ENCODE measurements around the gene SLC18B1. TPM values are rescaled to one million over a fixed set of nuclear protein-coding genes. Genes with fewer than 3 reads are reported as not detected.

The SLC18B1 gene
- polyA plus RNA-seq, 1 donor (not counting 4 experiments of a cell fraction or from before 2014, with no cell fraction given), result 23.1 TPM

DNA sequence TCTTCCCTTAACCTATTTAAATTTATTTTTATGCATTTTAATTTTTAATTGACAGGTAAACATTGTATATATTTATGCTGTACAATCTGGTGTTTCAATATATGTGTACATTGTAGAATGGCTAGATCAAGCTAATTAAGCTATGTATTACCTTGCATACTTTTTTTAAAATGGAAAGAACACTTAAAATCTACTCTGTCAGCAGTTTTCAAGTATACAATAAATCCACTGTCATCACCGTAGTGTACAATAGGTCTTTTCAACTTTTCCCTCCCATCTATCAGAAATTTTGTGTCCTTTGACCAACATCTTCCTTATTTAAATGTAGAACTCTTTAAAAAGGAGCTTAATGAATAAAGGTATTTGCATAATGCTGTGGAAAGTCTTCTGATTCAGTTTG lies 43.5 kb upstream of the SLC18B1 start:
- no peak overlapping the region for H3K4me2 ChIP-seq (ENCODE audit: control insufficient read depth, extremely low read depth, insufficient read depth, low read depth, low read length)
- no peaks in the 10 kb centered on the region for H3K79me2 ChIP-seq (ENCODE audit: control insufficient read depth, insufficient read depth, low read length)
- H4K20me1 ChIP-seq (ENCODE audit: control insufficient read depth, extremely low read depth, insufficient read depth, low read length), result no peaks in the 10 kb centered on the region
- FAIRE-seq (no peak), DNase-seq (ENCODE audit: low read depth, low spot score) (no peak)
- H2AFZ ChIP-seq (ENCODE audit: control insufficient read depth, low read length), result no peak overlapping the region
- H3K36me3 ChIP-seq (ENCODE audit: control insufficient read depth in 2 of 2, extremely low read depth in 1 of 2, insufficient read depth in 2 of 2, low read length in 2 of 2), result no peaks in the 10 kb centered on the region
- TF ChIP-seq EZH2 (IDR thresholded peaks at IDR 0.05; ENCODE audit: low read length), result no peak
- TF ChIP-seq, protein P1, sequence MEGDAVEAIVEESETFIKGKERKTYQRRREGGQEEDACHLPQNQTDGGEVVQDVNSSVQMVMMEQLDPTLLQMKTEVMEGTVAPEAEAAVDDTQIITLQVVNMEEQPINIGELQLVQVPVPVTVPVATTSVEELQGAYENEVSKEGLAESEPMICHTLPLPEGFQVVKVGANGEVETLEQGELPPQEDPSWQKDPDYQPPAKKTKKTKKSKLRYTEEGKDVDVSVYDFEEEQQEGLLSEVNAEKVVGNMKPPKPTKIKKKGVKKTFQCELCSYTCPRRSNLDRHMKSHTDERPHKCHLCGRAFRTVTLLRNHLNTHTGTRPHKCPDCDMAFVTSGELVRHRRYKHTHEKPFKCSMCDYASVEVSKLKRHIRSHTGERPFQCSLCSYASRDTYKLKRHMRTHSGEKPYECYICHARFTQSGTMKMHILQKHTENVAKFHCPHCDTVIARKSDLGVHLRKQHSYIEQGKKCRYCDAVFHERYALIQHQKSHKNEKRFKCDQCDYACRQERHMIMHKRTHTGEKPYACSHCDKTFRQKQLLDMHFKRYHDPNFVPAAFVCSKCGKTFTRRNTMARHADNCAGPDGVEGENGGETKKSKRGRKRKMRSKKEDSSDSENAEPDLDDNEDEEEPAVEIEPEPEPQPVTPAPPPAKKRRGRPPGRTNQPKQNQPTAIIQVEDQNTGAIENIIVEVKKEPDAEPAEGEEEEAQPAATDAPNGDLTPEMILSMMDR (optimal IDR thresholded peaks at IDR 0.05 in 1 of 3, IDR thresholded peaks at IDR 0.05 in 1 of 3, conservative IDR thresholded peaks at IDR 0.05 in 1 of 3; ENCODE audit: extremely low read depth in 1 of 3, insufficient read depth in 2 of 3, low read length in 3 of 3), result no peak
- no peak overlapping the region for H3K4me3 ChIP-seq (ENCODE audit: control insufficient read depth in 2 of 3, extremely low read depth in 1 of 3, insufficient read depth in 2 of 3, low read depth in 1 of 3, low read length in 3 of 3)
- dilution Hi-C loops (cut with MboI; ENCODE audit: extremely low pct_ligation_motif_present, low sequenced_read_pairs), result no loop called here
- H3K27me3 ChIP-seq (ENCODE audit: control insufficient read depth, extremely low read depth, insufficient read depth, low read length), result no peaks in the 10 kb centered on the region
- no peaks in the 10 kb centered on the region for H3K9me3 ChIP-seq (ENCODE audit: control insufficient read depth, low read depth, low read length)
- H3K9me1 ChIP-seq (ENCODE audit: control insufficient read depth, extremely low read depth, insufficient read depth, low read length), result no peaks in the 10 kb centered on the region
- H3K4me1 ChIP-seq (ENCODE audit: control insufficient read depth, extremely low read depth, insufficient read depth, low read length), result no peaks in the 10 kb centered on the region
- H3K9ac ChIP-seq (ENCODE audit: control insufficient read depth, extremely low read depth, insufficient read depth, low read length), result no peak overlapping the region
- H3K27ac ChIP-seq (ENCODE audit: control insufficient read depth, insufficient read depth, low read length), result no peak overlapping the region

DNA sequence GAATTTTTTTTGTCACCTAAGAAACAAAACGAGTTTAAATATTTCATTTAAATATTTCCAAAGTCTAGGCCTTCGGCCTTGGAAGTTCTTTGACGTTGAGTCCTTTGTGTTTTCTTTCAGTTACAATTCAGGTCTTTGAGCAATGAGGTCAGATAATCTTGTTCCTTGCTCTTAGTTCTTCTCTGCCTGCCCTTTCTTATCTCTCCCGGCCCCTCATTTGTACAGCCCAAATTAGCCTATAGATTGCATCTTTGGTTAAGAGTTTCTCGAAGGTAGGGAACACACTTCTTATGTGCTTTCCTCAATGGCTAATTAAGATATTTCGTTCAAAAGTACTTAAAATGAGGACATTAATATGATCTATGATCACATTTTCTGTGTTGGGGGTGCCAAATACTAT lies 34.5 kb upstream of the SLC18B1 start:
- no peak for TF ChIP-seq EZH2 (IDR thresholded peaks at IDR 0.05; ENCODE audit: low read length)
- no peaks in the 10 kb centered on the region for H3K36me3 ChIP-seq (ENCODE audit: control insufficient read depth in 2 of 2, extremely low read depth in 1 of 2, insufficient read depth in 2 of 2, low read length in 2 of 2)
- H4K20me1 ChIP-seq (ENCODE audit: control insufficient read depth, extremely low read depth, insufficient read depth, low read length), result no peaks in the 10 kb centered on the region
- DNase-seq (ENCODE audit: low read depth, low spot score) (no peak), FAIRE-seq (no peak)
- H3K27ac ChIP-seq (ENCODE audit: control insufficient read depth, insufficient read depth, low read length), result no peak overlapping the region
- H3K27me3 ChIP-seq (ENCODE audit: control insufficient read depth, extremely low read depth, insufficient read depth, low read length), result no peaks in the 10 kb centered on the region
- no peak overlapping the region for H2AFZ ChIP-seq (ENCODE audit: control insufficient read depth, low read length)
- H3K4me3 ChIP-seq (ENCODE audit: control insufficient read depth in 2 of 3, extremely low read depth in 1 of 3, insufficient read depth in 2 of 3, low read depth in 1 of 3, low read length in 3 of 3), result no peak overlapping the region
- no peaks in the 10 kb centered on the region for H3K9me1 ChIP-seq (ENCODE audit: control insufficient read depth, extremely low read depth, insufficient read depth, low read length)
- no peaks in the 10 kb centered on the region for H3K9me3 ChIP-seq (ENCODE audit: control insufficient read depth, low read depth, low read length)
- H3K4me2 ChIP-seq (ENCODE audit: control insufficient read depth, extremely low read depth, insufficient read depth, low read depth, low read length), result no peak overlapping the region
- no peak overlapping the region for H3K9ac ChIP-seq (ENCODE audit: control insufficient read depth, extremely low read depth, insufficient read depth, low read length)
- dilution Hi-C loops (cut with MboI; ENCODE audit: extremely low pct_ligation_motif_present, low sequenced_read_pairs), result no loop called here
- H3K79me2 ChIP-seq (ENCODE audit: control insufficient read depth, insufficient read depth, low read length), result no peaks in the 10 kb centered on the region
- no peaks in the 10 kb centered on the region for H3K4me1 ChIP-seq (ENCODE audit: control insufficient read depth, extremely low read depth, insufficient read depth, low read length)

GRCh38 chr6:132830334-132830751 lies 31.9 kb upstream of the SLC18B1 start:
- H4K20me1 ChIP-seq (ENCODE audit: control insufficient read depth, extremely low read depth, insufficient read depth, low read length), result no peaks in the 10 kb centered on the region
- dilution Hi-C loops (cut with MboI; ENCODE audit: extremely low pct_ligation_motif_present, low sequenced_read_pairs), result no loop called here
- DNase-seq (ENCODE audit: low read depth, low spot score) (no peak), FAIRE-seq (no peak)
- H3K9me3 ChIP-seq (ENCODE audit: control insufficient read depth, low read depth, low read length), result no peaks in the 10 kb centered on the region
- no peak overlapping the region for H3K4me2 ChIP-seq (ENCODE audit: control insufficient read depth, extremely low read depth, insufficient read depth, low read depth, low read length)
- H3K9ac ChIP-seq (ENCODE audit: control insufficient read depth, extremely low read depth, insufficient read depth, low read length), result no peak overlapping the region
- no peak for TF ChIP-seq EZH2 (IDR thresholded peaks at IDR 0.05; ENCODE audit: low read length)
- TF ChIP-seq, protein P1 (optimal IDR thresholded peaks at IDR 0.05 in 1 of 3, IDR thresholded peaks at IDR 0.05 in 1 of 3, conservative IDR thresholded peaks at IDR 0.05 in 1 of 3; ENCODE audit: extremely low read depth in 1 of 3, insufficient read depth in 2 of 3, low read length in 3 of 3), result peak; percentile 14 to 33 (median 22)
- H3K79me2 ChIP-seq (ENCODE audit: control insufficient read depth, insufficient read depth, low read length), result no peaks in the 10 kb centered on the region
- H3K4me3 ChIP-seq (ENCODE audit: control insufficient read depth in 2 of 3, extremely low read depth in 1 of 3, insufficient read depth in 2 of 3, low read depth in 1 of 3, low read length in 3 of 3), result no peak overlapping the region
- H2AFZ ChIP-seq (ENCODE audit: control insufficient read depth, low read length), result no peak overlapping the region
- no peaks in the 10 kb centered on the region for H3K9me1 ChIP-seq (ENCODE audit: control insufficient read depth, extremely low read depth, insufficient read depth, low read length)
- H3K27me3 ChIP-seq (ENCODE audit: control insufficient read depth, extremely low read depth, insufficient read depth, low read length), result no peaks in the 10 kb centered on the region
- H3K27ac ChIP-seq (ENCODE audit: control insufficient read depth, insufficient read depth, low read length), result no peak overlapping the region
- no peaks in the 10 kb centered on the region for H3K36me3 ChIP-seq (ENCODE audit: control insufficient read depth in 2 of 2, extremely low read depth in 1 of 2, insufficient read depth in 2 of 2, low read length in 2 of 2)
- no peaks in the 10 kb centered on the region for H3K4me1 ChIP-seq (ENCODE audit: control insufficient read depth, extremely low read depth, insufficient read depth, low read length)
